Tibial nerve (tissue), 3 donors: ENCODE results near the gene CDK19.

Experiments used
- POLR2A ChIP-seq, 2 donors: fragments of 450-650 bp; IDR thresholded peaks; one replicate each; pipeline ENCODE4 v1.6.1; 2017; ENCODE audit warnings: antibody characterized with exemption in 2 of 2, mild to moderate bottlenecking in 2 of 2, moderate library complexity in 2 of 2
- TF ChIP-seq, protein P1 (sequence below), 5 experiments: fragments of 200-600 bp in 3 of 5; fragments of 450-650 bp in 2 of 5; sonication (generic) in 3 of 5; IDR thresholded peaks; one replicate each; pipeline ENCODE4 v1.5.1; 2016 to 2019; ENCODE audit warnings: antibody characterized with exemption in 5 of 5, mild to moderate bottlenecking in 3 of 5, moderate library complexity in 2 of 5

DNA sequence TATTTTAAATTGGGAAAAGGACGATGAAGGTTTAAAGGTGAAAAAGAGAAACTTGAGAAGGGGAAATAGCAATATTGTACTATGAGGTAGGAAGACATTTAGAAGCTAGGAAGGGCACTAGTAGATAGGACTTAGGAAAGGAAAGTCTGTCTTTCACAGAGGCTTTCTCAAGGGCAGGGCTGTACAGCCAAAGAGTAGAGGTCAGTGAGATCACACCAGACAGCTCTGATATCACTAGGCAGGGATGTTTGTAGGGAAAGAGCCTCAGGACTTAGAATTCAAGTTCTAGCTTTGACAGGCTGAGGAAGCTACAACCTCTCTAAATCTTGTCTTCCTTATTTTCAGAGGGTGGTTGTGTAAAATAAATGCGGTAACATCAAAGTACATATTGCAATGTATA lies 178.5 kb downstream of the CDK19 start:
- no peak for TF ChIP-seq POLR2A (IDR thresholded peaks at IDR 0.05)
- TF ChIP-seq, protein P1, sequence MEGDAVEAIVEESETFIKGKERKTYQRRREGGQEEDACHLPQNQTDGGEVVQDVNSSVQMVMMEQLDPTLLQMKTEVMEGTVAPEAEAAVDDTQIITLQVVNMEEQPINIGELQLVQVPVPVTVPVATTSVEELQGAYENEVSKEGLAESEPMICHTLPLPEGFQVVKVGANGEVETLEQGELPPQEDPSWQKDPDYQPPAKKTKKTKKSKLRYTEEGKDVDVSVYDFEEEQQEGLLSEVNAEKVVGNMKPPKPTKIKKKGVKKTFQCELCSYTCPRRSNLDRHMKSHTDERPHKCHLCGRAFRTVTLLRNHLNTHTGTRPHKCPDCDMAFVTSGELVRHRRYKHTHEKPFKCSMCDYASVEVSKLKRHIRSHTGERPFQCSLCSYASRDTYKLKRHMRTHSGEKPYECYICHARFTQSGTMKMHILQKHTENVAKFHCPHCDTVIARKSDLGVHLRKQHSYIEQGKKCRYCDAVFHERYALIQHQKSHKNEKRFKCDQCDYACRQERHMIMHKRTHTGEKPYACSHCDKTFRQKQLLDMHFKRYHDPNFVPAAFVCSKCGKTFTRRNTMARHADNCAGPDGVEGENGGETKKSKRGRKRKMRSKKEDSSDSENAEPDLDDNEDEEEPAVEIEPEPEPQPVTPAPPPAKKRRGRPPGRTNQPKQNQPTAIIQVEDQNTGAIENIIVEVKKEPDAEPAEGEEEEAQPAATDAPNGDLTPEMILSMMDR (IDR thresholded peaks at IDR 0.05), result no peak
